WTC11 (cell line): ENCODE measurements around the gene PADI2. TPM values are rescaled to one million over a fixed set of nuclear protein-coding genes. Genes with fewer than 3 reads are reported as not detected.

Experiments used
- ATAC-seq: fragments of 200-7000 bp; cut with Tn5 transposase; 2 replicates; pipeline ENCODE4 v1.10.0; 2021; ENCODE audit warnings: mild to moderate bottlenecking, moderate library complexity
- CTCF ChIA-PET: fragments of 300-600 bp; sonication (Branson Sonifier 250); formaldehyde crosslinking; loops from one replicate; lab custom pipeline; 2021; ENCODE audit warnings: antibody characterized with exemption; lab: Charles Lee
- POLR2A ChIA-PET: fragments of 350-600 bp; sonication (Branson Sonifier 250); formaldehyde crosslinking; loops from one replicate; lab custom pipeline; 2021; ENCODE audit warnings: antibody characterized with exemption; lab: Charles Lee
- DNase-seq: peaks from one replicate; pipeline ENCODE4 v3.0.0; 2021; ENCODE audit warnings: low spot score
- H3K27ac Mint-ChIP-seq: 2 replicates; pipeline ENCODE4 v1.8.0; 2021; ENCODE audit warnings: mixed read lengths
- H3K27me3 Mint-ChIP-seq: 2 replicates; pipeline ENCODE4 v1.8.0; 2021; ENCODE audit warnings: low read depth, mild to moderate bottlenecking, moderate library complexity, mixed read lengths
- H3K36me3 Mint-ChIP-seq: 2 replicates; pipeline ENCODE4 v1.8.0; 2021; ENCODE audit warnings: mixed read lengths
- H3K4me1 Mint-ChIP-seq: 2 replicates; pipeline ENCODE4 v1.8.0; 2022; ENCODE audit warnings: mixed read lengths
- H3K4me3 Mint-ChIP-seq: 2 replicates; pipeline ENCODE4 v1.8.0; 2021; ENCODE audit warnings: mild to moderate bottlenecking, moderate library complexity, mixed read lengths
- H3K9me3 Mint-ChIP-seq: 2 replicates; pipeline ENCODE4 v1.8.0; 2021; ENCODE audit warnings: mixed read lengths
- ARID4B ChIP-seq: sonication (generic); formaldehyde crosslinking; IDR thresholded peaks from 2 replicates; pipeline ENCODE4 v1.8.0; 2023; ENCODE audit warnings: missing genetic modification reagents, mild to moderate bottlenecking, borderline replicate concordance
- ATF1 ChIP-seq: sonication (generic); formaldehyde crosslinking; IDR thresholded peaks from 2 replicates; pipeline ENCODE4 v1.8.1; 2023; ENCODE audit warnings: mild to moderate bottlenecking, moderate library complexity, missing genetic modification reagents
- ATF2 ChIP-seq: sonication (generic); formaldehyde crosslinking; IDR thresholded peaks from 2 replicates; pipeline ENCODE4 v1.8.1; 2022; ENCODE audit warnings: low read depth, missing genetic modification reagents, borderline replicate concordance
- ETV6 ChIP-seq: sonication (generic); formaldehyde crosslinking; IDR thresholded peaks from 2 replicates; pipeline ENCODE4 v1.8.1; 2022; ENCODE audit warnings: mild to moderate bottlenecking, missing genetic modification reagents
- FOXJ3 ChIP-seq: sonication (generic); formaldehyde crosslinking; IDR thresholded peaks from 2 replicates; pipeline ENCODE4 v1.9.0; 2021; ENCODE audit warnings: missing genetic modification reagents, mild to moderate bottlenecking, borderline replicate concordance
- GABPB1 ChIP-seq: sonication (generic); formaldehyde crosslinking; IDR thresholded peaks from 2 replicates; pipeline ENCODE4 v1.8.1; 2023; ENCODE audit warnings: mild to moderate bottlenecking, missing genetic modification reagents
- GRHL2 ChIP-seq: fragments of 250-450 bp; sonication (Bioruptor Pico); IDR thresholded peaks from 2 replicates; pipeline ENCODE4 v1.8.0; 2022; ENCODE audit warnings: mild to moderate bottlenecking, moderate library complexity; ENCODE audit not compliant: insufficient replicate concordance, severe bottlenecking
- HMGA2 ChIP-seq: fragments of 250-450 bp; sonication (Bioruptor Pico); IDR thresholded peaks from 2 replicates; pipeline ENCODE4 v1.4.0; 2021; ENCODE audit warnings: mild to moderate bottlenecking, moderate library complexity
- MYBL2 ChIP-seq: sonication (generic); formaldehyde crosslinking; IDR thresholded peaks from 2 replicates; pipeline ENCODE4 v1.8.1; 2023; ENCODE audit warnings: mild to moderate bottlenecking, moderate library complexity, missing genetic modification reagents
- NR2C2 ChIP-seq: sonication (generic); formaldehyde crosslinking; IDR thresholded peaks from 2 replicates; pipeline ENCODE4 v1.8.0; 2022; ENCODE audit warnings: mild to moderate bottlenecking, missing genetic modification reagents
- OVOL2 ChIP-seq: fragments of 250-450 bp; sonication (Bioruptor Pico); IDR thresholded peaks from 2 replicates; pipeline ENCODE4 v1.9.0; 2021; ENCODE audit warnings: mild to moderate bottlenecking, borderline replicate concordance
- RORB ChIP-seq: fragments of 250-450 bp; sonication (Bioruptor Pico); IDR thresholded peaks from 2 replicates; pipeline ENCODE4 v1.9.0; 2021; ENCODE audit warnings: mild to moderate bottlenecking
- ZNF138 ChIP-seq: sonication (generic); formaldehyde crosslinking; conservative IDR thresholded peaks from 2 replicates; pipeline ENCODE4 v1.8.1; 2022; ENCODE audit warnings: mild to moderate bottlenecking, moderate library complexity, missing genetic modification reagents
- total RNA-seq: library from RNA; stranded (reverse); gene quantifications from 3 replicates; pipeline ENCODE4 v1.2.3, GENCODE V29; 2021
- TF ChIP-seq, protein P1 (sequence below): sonication (generic); formaldehyde crosslinking; IDR thresholded peaks from 2 replicates; pipeline ENCODE4 v1.8.0; 2022; ENCODE audit warnings: missing genetic modification reagents
- TF ChIP-seq, protein P2 (sequence below): sonication (generic); formaldehyde crosslinking; IDR thresholded peaks from 2 replicates; pipeline ENCODE4 v1.8.0; 2022; ENCODE audit warnings: mild to moderate bottlenecking, missing genetic modification reagents
- TF ChIP-seq, protein P3 (sequence below): sonication (generic); formaldehyde crosslinking; conservative IDR thresholded peaks from 2 replicates; pipeline ENCODE4 v1.8.1; 2023; ENCODE audit warnings: mild to moderate bottlenecking, low read depth, missing genetic modification reagents, moderate library complexity

The PADI2 gene
- total RNA-seq, 1 experiment from 2014 or later: 3.8 TPM

DNA sequence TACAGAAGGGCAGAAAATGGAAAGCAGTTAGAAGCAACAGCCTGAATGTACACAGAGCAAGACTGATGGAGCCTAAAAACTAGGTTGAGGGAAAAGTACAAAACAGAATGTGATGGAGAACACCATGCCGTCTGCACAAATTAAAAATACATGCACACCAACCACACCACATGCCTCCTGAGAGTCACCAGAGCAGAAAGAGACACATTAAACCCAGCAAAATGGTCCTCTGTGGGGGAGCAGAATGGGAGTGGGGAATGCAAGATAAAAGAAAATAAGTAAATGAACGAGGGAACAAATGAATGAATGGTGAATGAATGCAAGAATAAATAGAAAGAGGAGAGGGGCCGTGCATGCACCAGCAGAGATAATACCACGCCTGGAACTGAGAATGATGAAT, 24.1 kb downstream of the PADI2 start:
- ATAC-seq (no peak), DNase-seq (no peak)
- no peaks in the 10 kb centered on the region for H3K9me3 Mint-ChIP-seq
- ChIA-PET CTCF (no interaction called here), POLR2A (no interaction called here)
- no peak for TF ChIP-seq OVOL2
- TF ChIP-seq ATF1 (CRISPR knock-in tag): no peak
- no peak for TF ChIP-seq HMGA2 (CRISPR knock-in tag)
- TF ChIP-seq FOXJ3: no peak
- TF ChIP-seq, protein P1, sequence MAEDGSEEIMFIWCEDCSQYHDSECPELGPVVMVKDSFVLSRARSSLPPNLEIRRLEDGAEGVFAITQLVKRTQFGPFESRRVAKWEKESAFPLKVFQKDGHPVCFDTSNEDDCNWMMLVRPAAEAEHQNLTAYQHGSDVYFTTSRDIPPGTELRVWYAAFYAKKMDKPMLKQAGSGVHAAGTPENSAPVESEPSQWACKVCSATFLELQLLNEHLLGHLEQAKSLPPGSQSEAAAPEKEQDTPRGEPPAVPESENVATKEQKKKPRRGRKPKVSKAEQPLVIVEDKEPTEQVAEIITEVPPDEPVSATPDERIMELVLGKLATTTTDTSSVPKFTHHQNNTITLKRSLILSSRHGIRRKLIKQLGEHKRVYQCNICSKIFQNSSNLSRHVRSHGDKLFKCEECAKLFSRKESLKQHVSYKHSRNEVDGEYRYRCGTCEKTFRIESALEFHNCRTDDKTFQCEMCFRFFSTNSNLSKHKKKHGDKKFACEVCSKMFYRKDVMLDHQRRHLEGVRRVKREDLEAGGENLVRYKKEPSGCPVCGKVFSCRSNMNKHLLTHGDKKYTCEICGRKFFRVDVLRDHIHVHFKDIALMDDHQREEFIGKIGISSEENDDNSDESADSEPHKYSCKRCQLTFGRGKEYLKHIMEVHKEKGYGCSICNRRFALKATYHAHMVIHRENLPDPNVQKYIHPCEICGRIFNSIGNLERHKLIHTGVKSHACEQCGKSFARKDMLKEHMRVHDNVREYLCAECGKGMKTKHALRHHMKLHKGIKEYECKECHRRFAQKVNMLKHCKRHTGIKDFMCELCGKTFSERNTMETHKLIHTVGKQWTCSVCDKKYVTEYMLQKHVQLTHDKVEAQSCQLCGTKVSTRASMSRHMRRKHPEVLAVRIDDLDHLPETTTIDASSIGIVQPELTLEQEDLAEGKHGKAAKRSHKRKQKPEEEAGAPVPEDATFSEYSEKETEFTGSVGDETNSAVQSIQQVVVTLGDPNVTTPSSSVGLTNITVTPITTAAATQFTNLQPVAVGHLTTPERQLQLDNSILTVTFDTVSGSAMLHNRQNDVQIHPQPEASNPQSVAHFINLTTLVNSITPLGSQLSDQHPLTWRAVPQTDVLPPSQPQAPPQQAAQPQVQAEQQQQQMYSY (CRISPR knock-in tag): no peak
- TF ChIP-seq ARID4B (CRISPR knock-in tag): no peak
- no peak for TF ChIP-seq NR2C2
- TF ChIP-seq, protein P2, sequence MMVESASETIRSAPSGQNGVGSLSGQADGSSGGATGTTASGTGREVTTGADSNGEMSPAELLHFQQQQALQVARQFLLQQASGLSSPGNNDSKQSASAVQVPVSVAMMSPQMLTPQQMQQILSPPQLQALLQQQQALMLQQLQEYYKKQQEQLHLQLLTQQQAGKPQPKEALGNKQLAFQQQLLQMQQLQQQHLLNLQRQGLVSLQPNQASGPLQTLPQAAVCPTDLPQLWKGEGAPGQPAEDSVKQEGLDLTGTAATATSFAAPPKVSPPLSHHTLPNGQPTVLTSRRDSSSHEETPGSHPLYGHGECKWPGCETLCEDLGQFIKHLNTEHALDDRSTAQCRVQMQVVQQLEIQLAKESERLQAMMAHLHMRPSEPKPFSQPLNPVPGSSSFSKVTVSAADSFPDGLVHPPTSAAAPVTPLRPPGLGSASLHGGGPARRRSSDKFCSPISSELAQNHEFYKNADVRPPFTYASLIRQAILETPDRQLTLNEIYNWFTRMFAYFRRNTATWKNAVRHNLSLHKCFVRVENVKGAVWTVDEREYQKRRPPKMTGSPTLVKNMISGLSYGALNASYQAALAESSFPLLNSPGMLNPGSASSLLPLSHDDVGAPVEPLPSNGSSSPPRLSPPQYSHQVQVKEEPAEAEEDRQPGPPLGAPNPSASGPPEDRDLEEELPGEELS (CRISPR knock-in tag): no peak
- TF ChIP-seq, protein P3, sequence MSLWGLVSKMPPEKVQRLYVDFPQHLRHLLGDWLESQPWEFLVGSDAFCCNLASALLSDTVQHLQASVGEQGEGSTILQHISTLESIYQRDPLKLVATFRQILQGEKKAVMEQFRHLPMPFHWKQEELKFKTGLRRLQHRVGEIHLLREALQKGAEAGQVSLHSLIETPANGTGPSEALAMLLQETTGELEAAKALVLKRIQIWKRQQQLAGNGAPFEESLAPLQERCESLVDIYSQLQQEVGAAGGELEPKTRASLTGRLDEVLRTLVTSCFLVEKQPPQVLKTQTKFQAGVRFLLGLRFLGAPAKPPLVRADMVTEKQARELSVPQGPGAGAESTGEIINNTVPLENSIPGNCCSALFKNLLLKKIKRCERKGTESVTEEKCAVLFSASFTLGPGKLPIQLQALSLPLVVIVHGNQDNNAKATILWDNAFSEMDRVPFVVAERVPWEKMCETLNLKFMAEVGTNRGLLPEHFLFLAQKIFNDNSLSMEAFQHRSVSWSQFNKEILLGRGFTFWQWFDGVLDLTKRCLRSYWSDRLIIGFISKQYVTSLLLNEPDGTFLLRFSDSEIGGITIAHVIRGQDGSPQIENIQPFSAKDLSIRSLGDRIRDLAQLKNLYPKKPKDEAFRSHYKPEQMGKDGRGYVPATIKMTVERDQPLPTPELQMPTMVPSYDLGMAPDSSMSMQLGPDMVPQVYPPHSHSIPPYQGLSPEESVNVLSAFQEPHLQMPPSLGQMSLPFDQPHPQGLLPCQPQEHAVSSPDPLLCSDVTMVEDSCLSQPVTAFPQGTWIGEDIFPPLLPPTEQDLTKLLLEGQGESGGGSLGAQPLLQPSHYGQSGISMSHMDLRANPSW: no peak
- TF ChIP-seq MYBL2 (CRISPR knock-in tag): no peak
- no peak for TF ChIP-seq ATF2 (CRISPR knock-in tag)
- no peak for TF ChIP-seq RORB (CRISPR knock-in tag)
- no peak for TF ChIP-seq GRHL2 (CRISPR knock-in tag)
- no peak for TF ChIP-seq GABPB1
- TF ChIP-seq ZNF138 (CRISPR knock-in tag): no peak
- no peak for TF ChIP-seq ETV6 (CRISPR knock-in tag)
- H3K36me3 Mint-ChIP-seq: no peaks in the 10 kb centered on the region
- peaks cover 22% of the 10 kb centered on the region for H3K4me1 Mint-ChIP-seq
- H3K27ac Mint-ChIP-seq: no peak overlapping the region
- H3K4me3 Mint-ChIP-seq: no peak overlapping the region
- H3K27me3 Mint-ChIP-seq: no peaks in the 10 kb centered on the region; the same call in 1 of the 2 replicates
